Prostate gland (tissue), 2 donors: ENCODE results near the gene ARHGEF39.
"Not testable (repeated sequence)": the region's sequence is repeated elsewhere in the genome, so short reads cannot be mapped to it uniquely, and the experiment has no call there.

Experiments used
- POLR2A ChIP-seq: fragments of 450-650 bp; IDR thresholded peaks from one replicate; pipeline ENCODE4 v1.6.1; 2016; ENCODE audit warnings: antibody characterized with exemption, mild to moderate bottlenecking
- TF ChIP-seq, protein P1 (sequence below), 4 experiments: fragments of 200-600 bp in 2 of 4; fragments of 450-650 bp in 2 of 4; sonication (generic) in 2 of 4; IDR thresholded peaks; 1 replicate in 3 of 4; 2 replicates in 1 of 4; pipeline ENCODE4 v1.5.1; 2016 to 2019; ENCODE audit warnings: antibody characterized with exemption in 4 of 4, mild to moderate bottlenecking in 2 of 4, moderate library complexity in 2 of 4

DNA sequence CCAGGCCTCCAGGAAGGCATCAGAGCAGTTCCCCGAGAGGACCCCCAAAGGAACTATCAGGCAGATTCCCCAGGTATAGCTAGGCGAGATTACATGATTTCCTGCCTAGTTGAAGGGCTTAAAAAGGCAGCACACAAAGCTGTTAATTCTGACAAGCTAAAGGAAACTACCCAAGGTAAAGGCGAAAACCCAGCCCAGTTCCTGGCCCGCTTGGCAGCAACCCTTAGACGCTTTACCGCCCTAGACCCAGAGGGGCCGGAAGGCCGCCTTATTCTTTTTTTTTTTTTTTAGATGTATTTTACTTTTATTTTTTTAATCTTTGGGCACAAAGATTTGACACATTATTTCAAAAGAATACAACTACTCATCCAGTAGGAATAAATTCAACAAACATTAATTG lies 26.2 kb downstream of the ARHGEF39 start:
- TF ChIP-seq, protein P1, sequence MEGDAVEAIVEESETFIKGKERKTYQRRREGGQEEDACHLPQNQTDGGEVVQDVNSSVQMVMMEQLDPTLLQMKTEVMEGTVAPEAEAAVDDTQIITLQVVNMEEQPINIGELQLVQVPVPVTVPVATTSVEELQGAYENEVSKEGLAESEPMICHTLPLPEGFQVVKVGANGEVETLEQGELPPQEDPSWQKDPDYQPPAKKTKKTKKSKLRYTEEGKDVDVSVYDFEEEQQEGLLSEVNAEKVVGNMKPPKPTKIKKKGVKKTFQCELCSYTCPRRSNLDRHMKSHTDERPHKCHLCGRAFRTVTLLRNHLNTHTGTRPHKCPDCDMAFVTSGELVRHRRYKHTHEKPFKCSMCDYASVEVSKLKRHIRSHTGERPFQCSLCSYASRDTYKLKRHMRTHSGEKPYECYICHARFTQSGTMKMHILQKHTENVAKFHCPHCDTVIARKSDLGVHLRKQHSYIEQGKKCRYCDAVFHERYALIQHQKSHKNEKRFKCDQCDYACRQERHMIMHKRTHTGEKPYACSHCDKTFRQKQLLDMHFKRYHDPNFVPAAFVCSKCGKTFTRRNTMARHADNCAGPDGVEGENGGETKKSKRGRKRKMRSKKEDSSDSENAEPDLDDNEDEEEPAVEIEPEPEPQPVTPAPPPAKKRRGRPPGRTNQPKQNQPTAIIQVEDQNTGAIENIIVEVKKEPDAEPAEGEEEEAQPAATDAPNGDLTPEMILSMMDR (IDR thresholded peaks at IDR 0.05), result not testable (repeated sequence)
- TF ChIP-seq POLR2A, result not testable (repeated sequence)
